NCI-H2081 (cell line): ENCODE results near the gene ATP6AP2.
A peak's percentile ranks its signal among the peaks of the same experiment; 100 is the strongest.
"Not testable (repeated sequence)": the region's sequence is repeated elsewhere in the genome, so short reads cannot be mapped to it uniquely, and the experiment has no call there.

ENCODE experiments used
- DNase-seq, 2 experiments: peaks; one replicate each; lab custom pipeline; 2025; lab: John Stamatoyannopoulos, UW

Gene ATP6AP2

DNA sequence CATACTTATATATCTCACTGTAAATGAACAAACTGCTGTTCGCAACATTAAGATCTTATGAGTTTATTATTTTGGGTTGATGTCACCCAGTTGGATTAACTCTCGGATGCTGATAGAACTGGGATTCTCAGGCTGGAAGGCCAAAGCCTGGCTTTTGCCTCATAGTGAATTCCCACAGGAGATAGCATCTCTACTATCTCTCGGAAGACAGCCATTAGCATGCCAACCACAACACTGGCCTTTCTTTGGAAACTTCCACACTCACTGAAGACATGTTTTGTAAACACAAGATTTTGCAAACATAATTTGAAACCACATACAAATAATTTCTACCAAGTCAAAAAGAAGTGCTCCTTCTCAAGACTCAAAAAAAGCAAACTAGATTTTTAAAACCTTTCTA lies 4.5 kb upstream of the ATP6AP2 start:
- DNase-seq = no peak

DNA sequence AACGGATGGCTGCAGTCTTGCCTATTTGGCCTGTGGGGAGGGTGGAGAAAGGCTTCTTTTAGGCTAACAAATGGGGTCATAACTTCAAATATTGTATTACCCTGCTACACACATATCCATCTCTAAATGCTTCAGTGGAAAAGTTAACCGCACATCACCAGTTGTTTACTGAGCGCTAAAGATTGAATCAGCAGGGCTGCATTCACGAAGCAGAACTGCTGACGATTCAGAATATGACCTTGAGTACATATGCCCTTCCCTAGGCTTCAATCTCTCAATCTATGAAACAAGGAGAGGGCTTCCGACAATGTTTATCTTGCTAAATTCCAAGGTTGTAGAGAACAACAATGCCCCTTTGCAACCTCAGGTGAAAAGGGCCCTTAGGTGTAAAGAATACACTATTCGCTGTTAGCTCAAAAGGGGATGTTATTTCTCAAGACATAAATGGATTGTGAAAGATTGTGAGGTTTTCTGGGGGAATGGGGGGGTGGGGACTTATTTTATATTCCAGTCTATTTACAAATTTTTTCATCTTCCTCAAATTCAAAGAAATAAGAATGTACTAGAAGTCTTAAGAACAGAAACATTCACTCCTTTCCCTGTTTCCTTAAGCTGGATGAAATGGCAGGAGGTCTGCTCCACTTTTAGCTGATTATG lies 2.6 kb upstream of the ATP6AP2 start:
- DNase-seq = no peak

DNA sequence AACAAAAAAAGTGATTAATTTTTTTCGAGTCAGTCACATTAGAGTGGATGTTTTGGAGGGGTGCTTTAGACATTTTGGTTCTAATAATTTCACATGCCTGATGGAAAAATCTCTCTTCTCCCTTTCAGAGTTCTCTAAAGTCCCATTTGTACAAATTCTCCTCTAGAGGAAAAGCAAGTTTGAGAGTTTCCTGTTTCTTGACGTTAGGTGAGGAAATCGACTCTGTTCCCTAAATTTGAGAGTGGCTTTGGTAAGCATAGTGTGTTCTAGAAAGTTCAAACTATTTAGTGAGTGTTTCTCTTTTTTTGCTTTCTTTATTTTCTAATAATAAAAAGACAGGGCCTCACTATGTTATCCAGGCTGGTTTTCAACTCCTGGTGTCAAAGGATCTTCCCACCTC lies 1.6 kb upstream of the ATP6AP2 start:
- no peak for DNase-seq

DNA sequence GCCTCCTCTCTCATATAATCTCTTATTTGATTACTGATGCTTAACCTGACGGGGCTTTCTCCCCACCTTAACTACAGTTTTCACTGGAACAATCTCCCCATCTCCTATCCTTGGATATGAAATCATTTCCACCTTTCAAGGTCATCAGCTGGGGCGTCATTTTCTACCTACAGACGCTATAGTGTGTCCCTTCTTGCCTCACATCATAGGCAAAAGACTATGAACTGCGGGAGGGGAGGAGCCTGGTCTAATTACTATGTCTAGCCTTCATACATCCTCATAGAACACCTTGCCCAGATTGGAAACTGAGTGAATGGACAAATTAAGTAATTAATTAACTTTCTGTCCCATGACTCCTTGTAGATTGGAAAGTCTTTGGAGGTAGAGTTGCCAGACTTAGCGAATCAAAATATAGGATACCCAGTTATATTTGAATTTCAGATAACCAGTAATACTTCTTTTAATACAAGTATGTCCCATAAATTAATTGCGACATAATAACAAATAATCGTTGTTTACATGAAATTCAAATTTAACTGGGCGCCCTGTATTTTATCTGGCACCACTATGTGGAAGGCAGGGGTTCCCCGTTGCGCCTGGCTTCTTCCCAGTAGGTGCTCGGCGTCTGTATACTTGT lies 752 bp upstream of the ATP6AP2 start:
- DNase-seq = peak in 1 of 2 experiments; percentile 4

DNA sequence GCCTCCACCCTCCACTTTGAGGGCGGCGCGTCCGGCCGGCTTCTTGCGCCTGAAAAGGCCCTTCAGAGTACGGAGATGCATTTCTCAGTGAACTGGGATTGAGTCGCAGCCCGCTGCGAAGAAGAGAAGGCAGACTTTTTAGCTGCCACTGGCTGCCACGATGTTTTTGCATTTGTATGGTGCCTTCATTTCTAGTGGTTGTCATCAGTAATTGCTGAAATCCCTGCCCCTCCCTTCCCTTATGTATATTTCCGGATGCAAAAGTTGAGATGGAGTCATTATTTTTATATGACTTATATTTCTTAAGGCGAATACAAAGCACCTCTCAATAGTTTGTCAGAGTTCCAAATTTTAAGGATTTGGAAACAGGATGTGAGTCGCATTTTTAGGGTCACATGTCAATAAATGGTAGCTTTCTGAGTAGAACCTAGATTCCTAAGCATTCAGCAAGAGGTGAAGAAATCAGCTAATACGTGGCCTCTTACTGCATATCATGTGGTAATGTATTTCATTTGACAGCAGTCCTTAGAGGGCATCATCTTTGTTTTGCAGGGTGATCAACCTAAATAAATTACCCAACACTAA lies 658 bp downstream of the ATP6AP2 start:
- DNase-seq = no peak

DNA sequence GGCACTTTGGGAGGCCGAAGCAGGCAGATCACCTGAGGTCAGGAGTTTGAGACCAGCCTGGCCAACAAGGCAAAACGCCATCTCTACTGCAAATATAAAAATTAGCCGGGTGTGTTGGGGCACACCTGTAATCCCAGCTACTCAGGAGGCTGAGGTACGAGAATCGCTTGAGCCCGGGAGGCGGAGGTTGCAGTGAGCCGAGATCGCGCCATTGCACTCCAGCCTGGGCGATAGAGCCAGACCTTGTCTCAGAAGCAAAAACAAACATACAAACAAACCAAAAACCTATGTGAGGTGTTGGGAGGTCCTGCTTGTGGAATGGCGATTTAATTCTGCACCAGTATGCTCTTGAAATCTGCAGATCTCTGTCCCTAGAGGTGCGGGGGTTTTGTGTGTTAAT lies 1.4 kb downstream of the ATP6AP2 start:
- DNase-seq = not testable (repeated sequence)

DNA sequence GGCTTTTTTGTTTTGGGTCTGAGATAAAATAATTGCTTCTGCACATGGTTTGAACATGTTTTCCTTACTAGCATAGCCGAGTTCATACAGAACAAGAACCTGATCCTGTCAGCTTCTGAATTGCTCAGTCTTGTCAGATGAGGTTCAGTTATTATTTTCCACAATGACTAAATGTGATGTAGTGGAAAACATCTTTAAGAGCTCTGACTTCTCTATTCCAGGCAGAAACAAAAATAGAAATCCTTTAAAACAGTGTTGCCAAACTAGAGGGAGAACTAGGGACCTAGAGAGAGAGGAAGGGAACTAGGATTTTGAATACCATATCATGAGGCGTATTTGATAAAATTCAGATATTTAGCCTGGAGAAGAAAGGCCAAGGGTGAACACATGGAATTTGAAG lies 2.0 kb downstream of the ATP6AP2 start:
- no peak for DNase-seq

DNA sequence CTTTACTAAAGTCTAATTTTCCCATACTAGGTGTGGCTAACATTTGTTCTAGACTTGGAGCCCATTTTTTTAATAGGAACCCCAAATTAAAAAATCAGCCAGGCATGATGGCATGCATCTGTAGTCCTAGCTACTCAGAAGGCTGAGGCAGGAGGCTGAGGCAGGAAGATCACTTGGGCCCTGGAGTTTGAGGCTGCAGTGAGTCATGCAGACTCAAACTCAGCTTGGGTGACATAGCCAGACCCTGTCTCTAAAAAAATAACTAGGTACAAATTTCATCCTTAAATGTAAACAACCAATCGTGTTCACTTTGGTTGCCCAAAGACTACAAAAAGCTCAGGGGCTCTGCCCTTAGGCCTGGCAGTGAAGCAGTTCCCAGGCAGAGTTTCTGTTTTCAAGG lies 6.9 kb downstream of the ATP6AP2 start:
- DNase-seq = not testable (repeated sequence)

DNA sequence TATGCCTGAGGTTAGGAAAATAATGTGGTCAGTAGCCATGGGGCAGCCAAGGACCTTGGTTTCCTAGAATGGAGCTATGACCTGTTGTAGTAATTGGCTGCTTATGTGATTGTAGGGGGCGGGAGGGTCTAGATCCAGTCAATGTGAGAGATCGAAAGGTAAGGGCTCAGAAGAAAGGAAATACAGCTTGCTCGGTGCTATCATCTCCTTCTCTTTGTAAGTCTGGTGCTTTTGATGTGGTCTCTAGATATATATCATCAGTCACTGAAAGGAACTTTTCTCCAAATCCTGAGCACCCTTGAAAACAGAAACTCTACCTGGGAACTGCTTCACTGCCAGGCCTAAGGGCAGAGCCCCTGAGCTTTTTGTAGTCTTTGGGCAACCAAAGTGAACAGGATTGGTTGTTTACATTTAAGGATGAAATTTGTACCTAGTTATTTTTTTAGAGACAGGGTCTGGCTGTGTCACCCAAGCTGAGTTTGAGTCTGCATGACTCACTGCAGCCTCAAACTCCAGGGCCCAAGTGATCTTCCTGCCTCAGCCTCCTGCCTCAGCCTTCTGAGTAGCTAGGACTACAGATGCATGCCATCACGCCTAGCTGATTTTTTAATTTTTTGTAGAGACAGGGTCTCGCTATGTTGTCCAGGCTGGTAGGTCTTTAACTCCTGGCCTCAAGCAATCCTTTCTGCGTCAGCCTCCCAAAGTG lies 9.0 kb downstream of the ATP6AP2 start:
- not testable (repeated sequence) for DNase-seq

DNA sequence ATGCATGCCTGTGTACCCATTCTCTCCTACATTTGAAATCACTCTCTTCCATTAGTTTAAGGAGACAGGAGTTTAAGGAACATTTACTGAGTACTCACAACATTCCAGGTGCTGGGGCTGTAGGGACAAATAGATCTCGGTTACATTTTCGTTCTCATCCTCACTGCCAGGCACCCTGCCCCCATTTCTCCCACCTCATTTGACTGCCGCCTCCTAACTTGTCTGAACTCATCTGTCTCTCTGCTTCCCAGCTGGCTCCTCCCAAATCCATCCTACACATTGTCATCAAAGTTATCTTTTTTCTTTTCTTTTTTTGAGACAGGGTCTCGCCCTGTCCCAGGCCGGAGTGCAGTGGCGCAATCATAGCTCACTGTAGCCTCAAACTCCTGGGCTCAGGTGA lies 22.7 kb downstream of the ATP6AP2 start:
- DNase-seq = no peak

DNA sequence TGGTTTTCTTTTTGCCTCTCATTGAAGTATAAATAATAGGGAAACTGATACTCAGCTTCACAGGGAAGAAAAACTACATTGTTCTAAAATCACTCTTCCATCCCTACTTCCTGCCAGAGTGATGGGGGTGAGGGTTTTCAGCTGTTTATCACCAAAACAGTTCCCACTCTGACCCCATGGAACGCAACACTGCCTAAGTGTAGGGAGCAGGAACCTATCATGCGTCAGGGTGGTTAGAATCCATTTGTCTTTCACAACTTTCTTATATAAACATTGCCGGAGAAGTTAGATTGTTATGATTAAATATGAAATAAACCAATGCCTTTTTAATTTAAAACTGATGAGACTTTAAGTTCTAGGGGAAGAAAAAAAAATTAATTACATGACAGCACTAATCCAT lies 26.6 kb downstream of the ATP6AP2 start:
- DNase-seq = no peak

DNA sequence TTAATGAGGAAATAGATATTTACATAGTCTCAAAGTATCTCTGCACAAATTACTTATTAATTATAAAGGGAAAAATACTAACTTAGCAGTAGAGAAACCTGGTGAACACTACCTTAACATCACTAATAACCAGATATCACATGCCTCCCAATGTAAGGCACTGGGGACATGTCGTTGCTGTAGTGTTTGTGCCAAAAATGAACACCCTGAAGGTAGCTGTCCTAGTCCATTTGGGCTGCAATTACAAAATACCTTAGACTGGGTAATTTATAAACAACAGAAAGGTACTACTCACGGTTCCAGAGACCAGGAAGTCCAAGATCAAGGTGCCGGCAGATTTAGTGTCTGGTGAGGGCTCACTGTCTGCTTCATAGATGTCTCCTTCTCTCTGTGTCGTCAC lies 31.7 kb downstream of the ATP6AP2 start:
- no peak for DNase-seq

DNA sequence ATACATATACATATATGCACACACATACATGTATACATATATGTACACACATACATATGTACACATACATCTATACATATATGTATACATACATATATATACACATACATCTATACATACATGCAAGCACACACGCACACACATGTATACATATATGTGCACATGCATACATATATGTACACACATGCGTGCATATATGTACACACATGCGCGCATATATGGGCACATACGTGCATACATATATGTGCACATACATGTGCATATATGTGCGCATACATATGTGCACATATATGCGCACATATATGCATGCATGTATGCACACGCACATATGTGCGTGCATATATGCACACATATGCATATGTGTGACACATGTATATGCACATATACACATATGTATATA lies 35.2 kb downstream of the ATP6AP2 start:
- DNase-seq = no peak

DNA sequence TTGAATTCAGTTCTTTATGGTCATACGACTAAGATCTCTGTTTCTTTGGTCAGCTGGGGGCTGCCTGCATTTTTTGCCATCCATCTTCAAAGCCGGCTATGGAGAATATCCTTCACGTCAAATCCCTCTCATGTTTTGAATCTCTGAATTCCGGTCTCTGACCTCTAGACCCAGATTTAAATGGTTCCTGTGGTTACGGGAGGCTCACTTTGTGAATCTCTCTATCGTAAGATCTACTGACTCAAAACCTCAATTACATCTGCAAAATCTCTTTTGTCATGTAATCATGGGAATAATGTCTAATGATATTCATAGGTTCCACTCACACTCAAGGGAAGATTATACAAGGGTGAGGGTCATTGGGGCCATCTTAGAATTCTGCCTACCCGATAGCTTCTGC lies 36.8 kb downstream of the ATP6AP2 start:
- no peak for DNase-seq

DNA sequence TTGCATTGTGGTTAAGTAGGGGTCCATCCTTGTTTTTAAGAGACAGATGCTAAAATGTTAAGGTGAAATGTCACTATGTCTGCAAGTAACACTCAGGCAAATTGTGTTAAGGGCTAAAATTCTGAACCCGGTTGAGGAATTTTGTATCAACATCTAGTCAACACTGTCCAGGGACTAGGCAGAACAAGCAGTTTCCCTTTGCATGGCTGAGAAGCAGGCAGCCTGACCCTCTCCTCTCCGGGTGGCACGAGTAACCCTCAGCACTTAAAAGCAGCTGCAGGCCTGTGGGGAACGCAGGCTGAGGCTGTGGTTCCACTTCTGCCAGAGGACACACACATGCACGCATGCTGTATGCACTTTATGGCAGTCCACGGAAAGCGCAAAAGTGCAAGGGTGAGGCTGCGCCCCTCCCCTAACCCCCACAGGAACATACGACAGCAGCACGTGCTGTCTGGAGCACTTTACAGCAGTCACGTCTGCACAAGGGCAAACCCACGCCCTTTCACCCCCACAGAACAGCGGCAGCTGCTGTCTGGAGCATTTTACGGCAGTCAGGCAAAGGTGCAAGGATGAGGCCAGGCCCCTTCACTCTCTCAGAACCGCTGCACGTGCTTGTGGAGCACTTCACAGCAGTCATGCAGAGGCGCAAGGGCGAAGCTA lies 41.8 kb downstream of the ATP6AP2 start:
- no peak for DNase-seq

DNA sequence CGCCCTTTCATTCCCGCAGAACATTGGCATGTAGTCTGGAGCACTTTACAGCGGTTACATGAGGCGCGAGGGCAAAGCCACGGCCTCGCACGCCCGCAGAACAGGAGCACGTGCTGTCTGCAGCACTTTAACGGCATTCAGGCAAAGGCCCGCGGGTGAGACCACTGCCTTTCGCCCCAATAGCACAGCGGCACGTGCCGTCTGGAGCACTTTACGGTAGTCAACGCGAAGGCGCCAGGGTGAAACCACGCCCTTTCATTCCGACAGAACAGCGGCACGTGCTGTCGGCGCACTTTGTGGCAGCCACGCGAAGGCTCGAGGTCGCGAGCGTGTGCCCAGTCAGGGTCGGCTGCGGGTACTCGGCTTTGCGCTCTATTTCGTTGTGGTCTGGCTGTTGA lies 42.4 kb downstream of the ATP6AP2 start, which contains the start of gene MPC1L:
TSS of gene MPC1L (plus strand) at position 290 of the 398 bp plus-strand sequence. CDS start 138 bp downstream, outside the sequence.
- DNase-seq = no peak

DNA sequence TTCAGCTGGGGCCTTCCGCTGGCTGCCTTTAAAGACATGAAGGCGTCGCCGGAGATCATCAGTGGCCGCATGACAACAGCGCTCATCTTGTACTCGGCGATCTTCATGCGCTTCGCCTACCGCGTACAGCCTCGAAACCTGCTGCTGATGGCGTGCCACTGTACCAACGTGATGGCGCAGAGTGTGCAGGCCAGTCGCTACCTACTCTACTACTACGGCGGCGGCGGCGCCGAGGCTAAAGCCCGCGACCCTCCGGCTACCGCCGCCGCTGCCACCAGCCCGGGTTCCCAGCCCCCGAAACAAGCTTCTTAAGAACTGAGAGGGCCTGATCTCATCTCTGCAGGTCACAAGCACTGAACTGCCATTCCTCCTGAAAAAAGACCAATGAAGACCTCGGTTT lies 42.9 kb downstream of the ATP6AP2 start:
- no peak for DNase-seq

DNA sequence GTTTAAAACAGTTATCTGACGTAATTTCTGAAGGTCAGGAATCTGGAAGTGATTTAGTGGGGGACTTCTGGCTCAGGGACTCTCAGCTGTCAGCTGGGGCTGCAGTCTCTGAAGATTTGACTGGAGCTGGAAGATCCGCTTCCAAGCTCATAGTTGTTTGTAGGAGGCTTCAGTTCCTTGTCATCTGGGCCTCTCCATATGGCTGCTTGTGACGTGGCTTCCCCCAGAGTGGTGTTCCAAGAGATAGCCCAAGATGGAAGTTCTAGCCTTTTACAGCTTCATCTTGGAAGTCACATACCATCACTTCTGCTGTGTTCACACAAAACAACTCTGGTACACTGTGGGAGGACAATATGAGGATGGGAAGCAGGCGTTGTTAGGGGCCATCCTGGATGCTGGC lies 44.5 kb downstream of the ATP6AP2 start:
- DNase-seq = no peak

DNA sequence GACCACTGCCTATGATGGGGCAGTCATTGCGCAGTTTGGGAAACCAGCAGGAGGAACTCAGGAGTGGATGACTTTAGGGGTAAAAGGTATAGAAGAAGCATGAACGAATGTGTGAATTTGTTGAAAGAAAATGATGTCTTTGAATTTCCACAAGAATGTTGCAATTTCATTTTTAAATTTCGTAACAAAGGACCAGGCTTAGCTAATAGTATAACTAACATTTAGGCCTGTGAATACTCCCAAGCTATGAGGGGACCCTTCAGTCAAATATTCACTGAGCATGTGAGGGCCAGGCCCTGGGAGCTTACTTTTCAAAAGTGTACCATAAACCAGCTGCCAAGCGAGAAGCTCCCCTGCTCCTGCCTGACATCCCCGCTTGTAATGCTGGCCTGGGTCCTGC lies 47.7 kb downstream of the ATP6AP2 start:
- DNase-seq = no peak

DNA sequence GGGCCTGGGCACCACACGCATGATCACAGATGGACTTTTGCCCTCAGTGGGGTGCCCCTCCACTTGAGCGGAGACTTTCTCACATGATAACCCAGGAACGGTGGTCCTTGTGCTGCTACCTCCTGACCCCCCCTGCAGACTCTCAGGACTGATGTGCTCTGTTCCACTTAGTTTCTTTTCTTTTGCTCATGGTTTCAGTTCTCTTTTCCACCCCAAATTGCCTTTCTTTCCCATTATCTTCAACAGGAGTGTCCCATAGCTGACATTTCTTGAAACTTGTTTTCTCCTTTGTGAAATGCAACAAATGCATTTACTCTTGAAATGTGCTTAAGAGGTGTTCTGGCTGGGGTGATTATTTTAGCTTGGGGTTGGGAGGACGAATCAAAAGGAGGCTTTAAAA lies 51.4 kb downstream of the ATP6AP2 start:
- no peak for DNase-seq

DNA sequence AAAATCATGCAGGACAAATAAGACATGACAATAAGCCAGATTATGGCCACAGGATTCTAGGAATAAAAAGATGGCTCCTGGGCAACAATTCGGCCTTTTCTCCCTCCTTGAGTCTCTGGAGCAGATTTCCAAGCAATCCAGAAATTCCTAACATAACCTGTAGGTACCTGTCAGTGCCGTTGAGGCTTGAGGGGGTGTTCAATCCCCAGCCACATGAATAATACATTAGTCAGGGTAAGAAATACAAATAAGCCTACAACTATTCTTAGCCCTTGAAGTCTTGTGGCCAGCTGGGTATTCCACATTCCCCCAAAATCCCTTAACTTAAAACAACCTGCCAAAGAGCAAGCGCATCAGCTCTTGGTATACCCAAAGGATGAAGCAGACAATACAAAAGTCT lies 56.9 kb downstream of the ATP6AP2 start:
- no peak for DNase-seq

DNA sequence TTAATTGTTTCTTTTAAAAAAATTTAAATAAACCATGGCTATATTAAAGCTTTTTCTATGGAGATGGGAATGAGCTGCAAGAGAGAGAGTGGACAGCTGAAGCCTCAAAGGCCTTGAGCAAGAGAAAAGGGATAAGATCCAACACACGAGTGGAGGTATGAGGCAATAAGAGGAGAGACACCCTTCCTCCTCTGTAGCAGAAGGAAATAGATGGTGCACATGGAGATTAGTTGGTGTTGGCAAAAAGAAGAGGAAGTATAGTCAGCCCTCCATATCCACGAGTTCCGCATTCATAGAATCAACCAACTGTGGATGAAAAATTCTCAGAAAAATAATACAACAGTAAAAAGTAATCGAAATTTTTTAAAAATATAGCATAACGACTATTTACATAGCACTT lies 63.4 kb downstream of the ATP6AP2 start:
- DNase-seq = no peak
